Measurements from ENCODE around the gene PPP6R3. TPM values are rescaled to one million over a fixed set of nuclear protein-coding genes. Genes with fewer than 3 reads are reported as not detected.

Gene PPP6R3
- total and polyA plus RNA-seq, 10 of the 15 experiments (the other 5 are each of a cell fraction or from before 2014, with no cell fraction given) = 12.4 to 123 (median 74.1) TPM

DNA sequence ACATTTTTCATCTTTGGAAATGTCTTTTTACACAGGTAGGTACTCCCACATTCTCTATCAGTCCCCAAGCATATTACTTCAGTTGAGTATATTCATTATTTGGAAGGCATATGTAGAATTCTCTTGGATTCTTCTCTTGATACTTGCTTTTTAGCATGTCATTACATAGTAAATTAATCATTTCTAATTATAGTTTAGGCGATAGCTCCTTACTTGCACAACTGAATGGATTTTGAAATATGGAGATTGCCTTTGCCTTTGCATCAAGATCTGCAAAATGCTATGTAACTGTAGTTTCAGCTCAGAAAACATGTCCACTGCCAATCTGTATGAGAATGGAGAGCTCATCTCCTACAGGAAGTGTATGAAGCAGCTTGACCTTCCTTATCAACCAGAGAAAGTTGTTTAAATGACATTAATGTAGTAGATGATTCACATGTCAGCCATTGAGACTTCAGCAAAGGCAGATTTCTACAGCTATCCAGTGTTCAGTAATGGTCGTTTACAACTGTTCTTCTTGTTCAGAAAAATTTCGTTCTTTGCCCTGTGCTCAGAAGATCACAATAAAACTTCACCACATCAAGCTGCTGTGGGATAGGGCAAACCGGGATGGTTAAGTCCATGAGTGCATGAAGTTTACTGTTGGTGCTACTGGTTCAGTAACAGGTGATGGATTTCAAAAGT, 61.6 kb downstream of the PPP6R3 start (continued):
- TF ChIP-seq, protein P1, sequence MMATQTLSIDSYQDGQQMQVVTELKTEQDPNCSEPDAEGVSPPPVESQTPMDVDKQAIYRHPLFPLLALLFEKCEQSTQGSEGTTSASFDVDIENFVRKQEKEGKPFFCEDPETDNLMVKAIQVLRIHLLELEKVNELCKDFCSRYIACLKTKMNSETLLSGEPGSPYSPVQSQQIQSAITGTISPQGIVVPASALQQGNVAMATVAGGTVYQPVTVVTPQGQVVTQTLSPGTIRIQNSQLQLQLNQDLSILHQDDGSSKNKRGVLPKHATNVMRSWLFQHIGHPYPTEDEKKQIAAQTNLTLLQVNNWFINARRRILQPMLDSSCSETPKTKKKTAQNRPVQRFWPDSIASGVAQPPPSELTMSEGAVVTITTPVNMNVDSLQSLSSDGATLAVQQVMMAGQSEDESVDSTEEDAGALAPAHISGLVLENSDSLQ (IDR thresholded peaks at IDR 0.05) = no peak
- TF ChIP-seq EZH2 (IDR thresholded peaks at IDR 0.05; ENCODE audit: borderline replicate concordance, control insufficient read depth, low read depth, low read length) = no peak
- TF ChIP-seq, protein P2, sequence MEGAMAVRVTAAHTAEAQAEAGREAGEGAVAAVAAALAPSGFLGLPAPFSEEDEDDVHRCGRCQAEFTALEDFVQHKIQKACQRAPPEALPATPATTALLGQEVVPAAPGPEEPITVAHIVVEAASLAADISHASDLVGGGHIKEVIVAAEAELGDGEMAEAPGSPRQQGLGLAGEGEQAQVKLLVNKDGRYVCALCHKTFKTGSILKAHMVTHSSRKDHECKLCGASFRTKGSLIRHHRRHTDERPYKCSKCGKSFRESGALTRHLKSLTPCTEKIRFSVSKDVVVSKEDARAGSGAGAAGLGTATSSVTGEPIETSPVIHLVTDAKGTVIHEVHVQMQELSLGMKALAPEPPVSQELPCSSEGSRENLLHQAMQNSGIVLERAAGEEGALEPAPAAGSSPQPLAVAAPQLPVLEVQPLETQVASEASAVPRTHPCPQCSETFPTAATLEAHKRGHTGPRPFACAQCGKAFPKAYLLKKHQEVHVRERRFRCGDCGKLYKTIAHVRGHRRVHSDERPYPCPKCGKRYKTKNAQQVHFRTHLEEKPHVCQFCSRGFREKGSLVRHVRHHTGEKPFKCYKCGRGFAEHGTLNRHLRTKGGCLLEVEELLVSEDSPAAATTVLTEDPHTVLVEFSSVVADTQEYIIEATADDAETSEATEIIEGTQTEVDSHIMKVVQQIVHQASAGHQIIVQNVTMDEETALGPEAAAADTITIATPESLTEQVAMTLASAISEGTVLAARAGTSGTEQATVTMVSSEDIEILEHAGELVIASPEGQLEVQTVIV (IDR thresholded peaks at IDR 0.05; ENCODE audit: borderline replicate concordance, partially characterized antibody) = no peak
- TF ChIP-seq RAD21 (IDR thresholded peaks at IDR 0.05; ENCODE audit: insufficient read depth, low read depth, low read length) = no peak
- TF ChIP-seq, protein P3, sequence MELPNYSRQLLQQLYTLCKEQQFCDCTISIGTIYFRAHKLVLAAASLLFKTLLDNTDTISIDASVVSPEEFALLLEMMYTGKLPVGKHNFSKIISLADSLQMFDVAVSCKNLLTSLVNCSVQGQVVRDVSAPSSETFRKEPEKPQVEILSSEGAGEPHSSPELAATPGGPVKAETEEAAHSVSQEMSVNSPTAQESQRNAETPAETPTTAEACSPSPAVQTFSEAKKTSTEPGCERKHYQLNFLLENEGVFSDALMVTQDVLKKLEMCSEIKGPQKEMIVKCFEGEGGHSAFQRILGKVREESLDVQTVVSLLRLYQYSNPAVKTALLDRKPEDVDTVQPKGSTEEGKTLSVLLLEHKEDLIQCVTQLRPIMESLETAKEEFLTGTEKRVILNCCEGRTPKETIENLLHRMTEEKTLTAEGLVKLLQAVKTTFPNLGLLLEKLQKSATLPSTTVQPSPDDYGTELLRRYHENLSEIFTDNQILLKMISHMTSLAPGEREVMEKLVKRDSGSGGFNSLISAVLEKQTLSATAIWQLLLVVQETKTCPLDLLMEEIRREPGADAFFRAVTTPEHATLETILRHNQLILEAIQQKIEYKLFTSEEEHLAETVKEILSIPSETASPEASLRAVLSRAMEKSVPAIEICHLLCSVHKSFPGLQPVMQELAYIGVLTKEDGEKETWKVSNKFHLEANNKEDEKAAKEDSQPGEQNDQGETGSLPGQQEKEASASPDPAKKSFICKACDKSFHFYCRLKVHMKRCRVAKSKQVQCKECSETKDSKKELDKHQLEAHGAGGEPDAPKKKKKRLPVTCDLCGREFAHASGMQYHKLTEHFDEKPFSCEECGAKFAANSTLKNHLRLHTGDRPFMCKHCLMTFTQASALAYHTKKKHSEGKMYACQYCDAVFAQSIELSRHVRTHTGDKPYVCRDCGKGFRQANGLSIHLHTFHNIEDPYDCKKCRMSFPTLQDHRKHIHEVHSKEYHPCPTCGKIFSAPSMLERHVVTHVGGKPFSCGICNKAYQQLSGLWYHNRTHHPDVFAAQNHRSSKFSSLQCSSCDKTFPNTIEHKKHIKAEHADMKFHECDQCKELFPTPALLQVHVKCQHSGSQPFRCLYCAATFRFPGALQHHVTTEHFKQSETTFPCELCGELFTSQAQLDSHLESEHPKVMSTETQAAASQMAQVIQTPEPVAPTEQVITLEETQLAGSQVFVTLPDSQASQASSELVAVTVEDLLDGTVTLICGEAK (IDR thresholded peaks at IDR 0.05; ENCODE audit: borderline replicate concordance) = no peak
